Measurements from ENCODE around the gene ZHX3. TPM values are rescaled to one million over a fixed set of nuclear protein-coding genes. Genes with fewer than 3 reads are reported as not detected.

Gene ZHX3
- total and polyA plus RNA-seq, 2 donors (not counting 1 experiment from before 2014, with no cell fraction given): 27.7 to 28.0 TPM

GRCh38 chr20:41214202-41214601, 103.3 kb downstream of the ZHX3 start:
- DNase-seq (ENCODE audit: low read depth in 2 of 2): no peak
- Histone ChIP-seq H3K79me2 (ENCODE audit: control insufficient read depth, insufficient read depth, low read length) (peaks cover 3% of the 10 kb centered on the region), H2AFZ (ENCODE audit: low read length) (no peak overlapping the region), H3K9me3 (ENCODE audit: control insufficient read depth, insufficient read depth, low read depth, low read length) (no peaks in the 10 kb centered on the region), H3K27me3 (ENCODE audit: control insufficient read depth, insufficient read depth, low read length) (no peaks in the 10 kb centered on the region), H3K4me1 (ENCODE audit: control insufficient read depth, extremely low read depth, insufficient read depth, low read length) (peaks cover 8% of the 10 kb centered on the region), H3K4me3 (replicated peaks in 1 of 4; ENCODE audit: control extremely low read depth in 1 of 4, insufficient read depth in 1 of 4, low read depth in 3 of 4, low read length in 4 of 4) (no peak overlapping the region), H4K20me1 (ENCODE audit: control insufficient read depth, extremely low read depth, insufficient read depth, low read length) (no peaks in the 10 kb centered on the region), H3K9ac (ENCODE audit: insufficient read depth, low read length) (no peak overlapping the region), H3K4me2 (ENCODE audit: extremely low read depth, insufficient read depth, low read length) (no peak overlapping the region), H3K27ac (ENCODE audit: insufficient read depth, low read length) (no peak overlapping the region), H3K36me3 (ENCODE audit: control insufficient read depth, insufficient read depth, low read length) (peaks cover 2% of the 10 kb centered on the region)
- TF ChIP-seq CTCF (conservative IDR thresholded peaks at IDR 0.05 in 1 of 2, IDR thresholded peaks at IDR 0.05 in 1 of 2; ENCODE audit: low read depth in 1 of 2, low read length in 2 of 2) (no peak), EZH2 (IDR thresholded peaks at IDR 0.05; ENCODE audit: low read length, missing control alignments) (no peak)

GRCh38 chr20:41213150-41213820, 104.2 kb downstream of the ZHX3 start:
- Histone ChIP-seq H3K79me2 (ENCODE audit: control insufficient read depth, insufficient read depth, low read length) (peaks cover 3% of the 10 kb centered on the region), H3K4me3 (replicated peaks in 1 of 4; ENCODE audit: control extremely low read depth in 1 of 4, insufficient read depth in 1 of 4, low read depth in 3 of 4, low read length in 4 of 4) (no peak overlapping the region), H3K4me1 (ENCODE audit: control insufficient read depth, extremely low read depth, insufficient read depth, low read length) (peaks cover 8% of the 10 kb centered on the region), H3K9ac (ENCODE audit: insufficient read depth, low read length) (no peak overlapping the region), H3K9me3 (ENCODE audit: control insufficient read depth, insufficient read depth, low read depth, low read length) (no peaks in the 10 kb centered on the region), H3K27me3 (ENCODE audit: control insufficient read depth, insufficient read depth, low read length) (no peaks in the 10 kb centered on the region), H3K27ac (ENCODE audit: insufficient read depth, low read length) (no peak overlapping the region), H3K4me2 (ENCODE audit: extremely low read depth, insufficient read depth, low read length) (no peak overlapping the region), H2AFZ (ENCODE audit: low read length) (no peak overlapping the region), H4K20me1 (ENCODE audit: control insufficient read depth, extremely low read depth, insufficient read depth, low read length) (no peaks in the 10 kb centered on the region), H3K36me3 (ENCODE audit: control insufficient read depth, insufficient read depth, low read length) (peaks cover 2% of the 10 kb centered on the region)
- DNase-seq (ENCODE audit: low read depth in 2 of 2): peak; percentile 35 to 53
- TF ChIP-seq CTCF (conservative IDR thresholded peaks at IDR 0.05 in 1 of 2, IDR thresholded peaks at IDR 0.05 in 1 of 2; ENCODE audit: low read depth in 1 of 2, low read length in 2 of 2): no peak

GRCh38 chr20:41205313-41205712, 112.2 kb downstream of the ZHX3 start:
- Histone ChIP-seq H2AFZ (ENCODE audit: low read length) (no peak overlapping the region), H3K9ac (ENCODE audit: insufficient read depth, low read length) (no peak overlapping the region), H3K27ac (ENCODE audit: insufficient read depth, low read length) (no peak overlapping the region), H3K4me1 (ENCODE audit: control insufficient read depth, extremely low read depth, insufficient read depth, low read length) (no peaks in the 10 kb centered on the region), H3K79me2 (ENCODE audit: control insufficient read depth, insufficient read depth, low read length) (peaks cover 2% of the 10 kb centered on the region), H3K9me3 (ENCODE audit: control insufficient read depth, insufficient read depth, low read depth, low read length) (no peaks in the 10 kb centered on the region), H3K27me3 (ENCODE audit: control insufficient read depth, insufficient read depth, low read length) (no peaks in the 10 kb centered on the region), H3K4me2 (ENCODE audit: extremely low read depth, insufficient read depth, low read length) (no peak overlapping the region), H3K36me3 (ENCODE audit: control insufficient read depth, insufficient read depth, low read length) (peaks cover 6% of the 10 kb centered on the region), H3K4me3 (replicated peaks in 1 of 4; ENCODE audit: control extremely low read depth in 1 of 4, insufficient read depth in 1 of 4, low read depth in 3 of 4, low read length in 4 of 4) (no peak overlapping the region), H4K20me1 (ENCODE audit: control insufficient read depth, extremely low read depth, insufficient read depth, low read length) (no peaks in the 10 kb centered on the region)
- TF ChIP-seq EZH2 (IDR thresholded peaks at IDR 0.05; ENCODE audit: low read length, missing control alignments) (no peak), CTCF (conservative IDR thresholded peaks at IDR 0.05 in 1 of 2, IDR thresholded peaks at IDR 0.05 in 1 of 2; ENCODE audit: low read depth in 1 of 2, low read length in 2 of 2) (no peak)
- peak in 1 of 2 donors; percentile 50 for DNase-seq (ENCODE audit: low read depth in 2 of 2)
